ENCODE results near the gene ARID3A. TPM values are rescaled to one million over a fixed set of nuclear protein-coding genes. Genes with fewer than 3 reads are reported as not detected.

The ARID3A gene
- total RNA-seq, 1 experiment from 2014 or later = 12.0 TPM

DNA sequence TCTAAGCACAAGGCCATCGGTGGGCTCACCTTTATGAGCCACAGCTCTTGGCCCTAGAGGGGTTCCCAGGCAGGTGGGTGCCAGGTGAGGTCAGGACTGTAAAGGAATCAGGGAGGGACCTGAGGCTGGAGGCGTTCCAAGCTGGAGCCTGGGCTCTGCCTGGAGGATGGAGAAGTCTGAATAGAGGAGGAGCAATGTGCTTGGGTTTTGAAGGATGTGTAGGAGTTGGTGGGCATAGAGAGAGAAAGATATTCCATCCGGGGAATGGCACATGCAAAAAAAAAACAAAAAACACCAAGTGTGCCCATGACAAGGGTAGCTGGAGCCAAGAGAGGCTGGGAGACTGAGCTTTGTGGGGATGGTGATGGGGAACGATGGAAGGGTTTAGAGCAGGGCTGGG is 76.8 kb downstream of the ARID3A start:
- DNase-seq (ENCODE audit: low read depth) = no peak

DNA sequence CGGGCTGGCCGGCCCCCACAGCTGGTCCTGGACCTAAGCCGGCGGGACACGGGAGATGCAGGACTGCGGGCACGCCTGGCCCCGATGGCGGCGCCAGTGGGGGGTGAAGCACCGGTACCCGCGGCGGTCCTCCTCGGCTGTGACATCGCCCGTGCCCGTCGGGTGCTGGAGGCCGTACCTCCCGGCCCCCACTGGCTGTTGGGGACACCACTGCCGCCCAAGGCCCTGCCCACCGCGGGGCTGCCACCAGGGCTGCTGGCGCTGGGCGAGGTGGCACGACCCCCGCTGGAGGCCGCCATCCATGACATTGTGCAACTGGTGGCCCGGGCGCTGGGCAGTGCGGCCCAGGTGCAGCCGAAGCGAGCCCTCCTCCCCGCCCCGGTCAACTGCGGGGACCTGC is 77.4 kb downstream of the ARID3A start:
- DNase-seq (ENCODE audit: low read depth) = no peak

GRCh38 chr19:1004204-1004802 is 78.5 kb downstream of the ARID3A start:
- DNase-seq (ENCODE audit: low read depth) = no peak

GRCh38 chr19:1004803-1005664 is 79.2 kb downstream of the ARID3A start:
- DNase-seq (ENCODE audit: low read depth) = no peak

- no peak for DNase-seq (ENCODE audit: low read depth)
These were observed 81.0 kb downstream of the ARID3A start for GRCh38 chr19:1006711-1007398.

DNA sequence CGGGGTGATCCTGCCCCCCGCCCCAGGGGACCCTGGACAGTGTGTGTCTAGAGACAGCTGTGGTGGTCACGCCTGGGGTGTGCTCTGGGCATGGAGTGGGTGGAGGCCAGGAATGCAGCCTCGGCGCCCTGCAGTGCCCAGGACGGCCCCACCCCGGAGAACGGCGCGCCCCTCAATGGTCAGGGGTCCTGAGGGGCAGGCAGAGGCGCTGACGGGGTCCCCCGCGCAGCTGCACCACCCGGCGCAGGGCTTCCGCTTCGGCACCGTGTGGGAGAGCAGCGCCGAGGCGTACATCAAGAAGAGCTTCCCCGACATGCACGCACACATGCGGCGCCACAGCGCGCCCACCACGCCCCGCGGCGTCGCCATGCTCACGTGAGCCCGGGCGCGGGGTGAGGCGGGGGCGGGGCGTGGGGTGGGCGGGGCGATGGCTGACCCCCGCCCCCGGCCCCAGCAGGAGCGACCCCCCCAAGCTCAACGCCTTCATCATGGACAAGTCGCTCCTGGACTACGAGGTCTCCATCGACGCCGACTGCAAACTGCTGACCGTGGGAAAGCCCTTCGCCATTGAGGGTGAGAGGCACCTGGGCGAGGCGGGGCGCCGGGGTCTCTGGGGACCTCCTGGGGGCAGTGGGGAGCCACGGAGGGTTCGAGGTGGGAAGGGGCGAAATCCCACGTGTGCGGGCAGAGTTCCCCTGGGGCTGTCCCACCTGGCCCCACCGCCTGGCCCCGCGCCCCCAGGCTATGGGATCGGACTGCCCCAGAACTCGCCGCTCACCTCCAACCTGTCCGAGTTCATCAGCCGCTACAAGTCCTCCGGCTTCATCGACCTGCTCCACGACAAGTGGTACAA is 81.8 kb downstream of the ARID3A start:
- DNase-seq (ENCODE audit: low read depth) = no peak

DNA sequence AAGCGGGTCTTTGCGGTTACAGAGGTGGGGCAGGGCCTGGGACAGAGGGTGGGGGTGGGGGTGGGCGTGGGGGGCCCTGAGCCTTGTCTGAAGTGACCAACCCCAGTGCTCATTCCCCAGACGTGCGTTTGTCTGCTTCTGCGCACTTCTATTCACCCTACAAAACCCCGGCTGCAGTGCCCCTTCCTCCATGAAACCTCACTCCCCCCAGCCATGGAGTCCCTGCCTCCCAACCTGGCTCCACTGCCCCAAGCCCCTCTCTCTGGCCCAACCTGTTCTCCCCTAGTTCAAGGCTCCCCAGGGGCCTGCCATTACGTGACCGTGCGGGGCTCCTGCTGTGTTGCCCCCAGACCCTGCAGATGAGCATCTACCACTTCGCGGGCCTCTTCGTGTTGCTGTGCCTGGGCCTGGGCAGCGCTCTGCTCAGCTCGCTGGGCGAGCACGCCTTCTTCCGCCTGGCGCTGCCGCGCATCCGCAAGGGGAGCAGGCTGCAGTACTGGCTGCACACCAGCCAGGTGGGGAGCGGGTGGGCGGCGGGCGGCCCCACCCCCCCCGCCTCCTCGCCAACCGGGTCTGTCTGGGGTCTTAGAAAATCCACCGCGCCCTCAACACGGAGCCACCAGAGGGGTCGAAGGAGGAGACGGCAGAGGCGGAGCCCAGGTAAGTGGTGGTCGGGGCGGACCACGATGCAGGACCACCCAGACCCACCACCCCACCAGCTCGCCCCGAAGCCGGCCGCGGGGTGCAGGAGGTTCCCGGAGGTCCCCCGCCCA is 82.6 kb downstream of the ARID3A start:
- DNase-seq (ENCODE audit: low read depth) = no peak

DNA sequence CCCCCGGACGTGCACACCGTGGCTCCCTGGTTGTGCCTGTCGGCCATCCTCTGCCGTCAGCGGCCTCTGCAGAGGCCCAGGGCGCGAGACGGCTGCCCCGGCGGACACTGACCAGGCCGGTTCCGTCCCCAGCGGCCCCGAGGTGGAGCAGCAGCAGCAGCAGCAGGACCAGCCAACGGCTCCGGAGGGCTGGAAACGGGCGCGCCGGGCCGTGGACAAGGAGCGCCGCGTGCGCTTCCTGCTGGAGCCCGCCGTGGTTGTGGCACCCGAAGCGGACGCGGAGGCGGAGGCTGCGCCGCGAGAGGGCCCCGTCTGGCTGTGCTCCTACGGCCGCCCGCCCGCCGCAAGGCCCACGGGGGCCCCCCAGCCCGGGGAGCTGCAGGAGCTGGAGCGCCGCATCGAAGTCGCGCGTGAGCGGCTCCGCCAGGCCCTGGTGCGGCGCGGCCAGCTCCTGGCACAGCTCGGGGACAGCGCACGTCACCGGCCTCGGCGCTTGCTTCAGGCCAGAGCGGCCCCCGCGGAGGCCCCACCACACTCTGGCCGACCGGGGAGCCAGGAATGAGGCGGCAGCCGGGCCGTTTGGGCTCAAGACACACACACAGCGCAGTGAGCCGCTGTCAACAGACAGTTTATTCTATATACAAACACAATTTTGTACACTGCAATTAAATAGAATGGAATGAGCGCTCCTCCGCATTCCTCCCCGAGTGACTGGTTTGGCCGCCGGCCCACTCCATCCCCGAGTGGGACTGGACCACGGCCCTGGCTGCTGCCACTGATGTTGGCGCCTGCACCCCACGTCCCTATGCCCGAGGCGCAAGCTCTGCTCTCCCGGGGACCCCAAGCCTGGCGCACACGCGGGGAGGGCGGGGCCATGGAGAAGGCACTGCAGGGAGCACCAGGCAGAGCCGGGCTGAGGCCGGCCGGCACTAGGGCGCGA is 83.5 kb downstream of the ARID3A start:
- no peak for DNase-seq (ENCODE audit: low read depth)

GRCh38 chr19:1009981-1010538 is 84.2 kb downstream of the ARID3A start:
- DNase-seq (ENCODE audit: low read depth) = no peak

DNA sequence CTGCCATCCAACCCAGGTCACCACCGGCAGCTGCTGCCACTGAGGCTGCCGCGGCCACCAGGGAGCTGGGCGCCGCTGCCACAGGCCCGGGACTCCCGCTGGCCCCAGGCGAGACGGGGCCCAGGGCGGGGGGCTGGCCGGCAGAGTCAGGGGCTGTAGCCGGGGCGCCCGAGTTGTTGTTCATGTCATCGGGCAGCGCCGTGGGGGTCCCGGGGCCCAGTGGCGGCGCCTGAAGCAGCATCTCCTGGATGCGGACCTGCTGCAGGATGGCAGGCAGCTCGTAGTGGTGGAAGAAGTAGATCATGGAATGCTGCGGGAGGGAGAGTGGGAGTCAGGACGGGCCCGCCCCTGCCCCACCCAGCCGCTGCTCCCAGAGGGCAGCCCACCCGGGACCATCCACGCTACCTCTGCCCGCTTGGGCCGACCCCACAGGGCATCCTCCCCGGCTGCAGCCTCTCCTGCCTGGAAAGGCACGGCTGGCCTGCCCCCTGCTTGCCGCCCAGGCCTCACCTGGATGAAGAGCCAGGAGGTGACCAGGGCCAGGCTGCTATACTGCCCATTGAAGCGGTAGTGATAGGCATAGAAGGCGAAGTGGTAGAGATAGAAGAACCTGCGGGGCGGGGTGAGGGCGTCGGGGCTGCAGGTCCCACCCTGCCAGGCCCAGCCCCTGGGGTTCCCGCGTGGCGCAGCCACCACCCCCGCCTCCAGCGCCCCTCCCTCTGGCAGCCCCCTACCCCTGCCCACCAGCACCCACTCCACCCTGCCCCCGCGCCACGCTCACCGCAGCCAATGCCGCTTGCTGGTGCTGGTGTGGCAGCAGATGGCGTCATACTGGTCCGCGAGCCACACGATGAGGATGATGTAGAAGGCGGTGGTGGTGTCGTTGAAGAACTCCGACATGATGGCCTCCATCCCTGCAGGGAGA is 85.0 kb downstream of the ARID3A start:
- no peak for DNase-seq (ENCODE audit: low read depth)

DNA sequence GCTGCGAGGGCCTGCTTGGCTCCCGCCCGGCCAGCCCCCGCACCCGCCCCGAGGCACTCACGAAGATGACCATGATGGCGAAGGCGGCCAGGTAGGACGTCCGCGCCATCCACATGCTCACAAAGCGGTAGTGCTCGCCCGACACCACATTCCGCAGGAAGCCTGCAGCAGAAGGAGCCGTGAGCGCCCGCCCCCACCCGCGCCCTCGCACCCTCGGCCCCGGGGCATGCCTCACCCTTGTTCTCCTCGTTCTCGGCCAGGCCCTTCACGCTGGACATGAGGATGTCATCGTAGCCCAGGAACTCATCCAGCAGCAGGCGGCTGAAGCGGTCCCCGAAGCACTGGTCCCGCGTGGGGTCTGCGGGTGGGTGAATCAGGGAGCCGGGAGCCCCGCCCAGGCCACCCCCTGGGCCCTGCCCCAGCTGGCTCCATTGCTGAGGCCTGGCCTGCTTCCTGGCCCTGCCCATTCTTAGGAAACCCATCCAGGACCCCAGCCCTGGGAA is 86.0 kb downstream of the ARID3A start:
- DNase-seq (ENCODE audit: low read depth) = no peak

GRCh38 chr19:1012334-1012733 is 86.5 kb downstream of the ARID3A start:
- no peak for DNase-seq (ENCODE audit: low read depth)

GRCh38 chr19:1013218-1013617 is 87.4 kb downstream of the ARID3A start:
- DNase-seq (ENCODE audit: low read depth) = no peak

- DNase-seq (ENCODE audit: low read depth) = no peak
These were observed 88.6 kb downstream of the ARID3A start for GRCh38 chr19:1014161-1015060.

GRCh38 chr19:1015061-1015781 is 89.4 kb downstream of the ARID3A start:
- DNase-seq (ENCODE audit: low read depth) = no peak

Measured in Daoy (cell line).